A549 treated with CORT108297 at 1 μM for 4 hours (cell line): ENCODE results near the gene ZKSCAN1. TPM values are rescaled to one million over a fixed set of nuclear protein-coding genes. Genes with fewer than 3 reads are reported as not detected.

Experiments
- total RNA-seq: library from RNA; stranded (reverse); fragments of 200-300 nt; extraction: Qiagen RNA extraction; gene quantifications from 5 replicates; pipeline ENCODE4 v1.2.3, GENCODE V29; 2022

ZKSCAN1 gene
- 6.8 to 10.8 TPM (median 9.4 TPM) in 5 replicates for total RNA-seq

GRCh38 chr7:100015232-100016214 is at the start of gene ZKSCAN1:
Gene ZKSCAN1, plus strand, starts transcription at chr7:100015596. Its CDS starts 7,911 bp downstream, at chr7:100023507.

GRCh38 chr7:99975782-99976521 is 39.4 kb upstream of the ZKSCAN1 start, which contains the start of gene AZGP1:
Gene AZGP1, minus strand, starts transcription at chr7:99976031. Its CDS starts 11 bp downstream, at chr7:99976020.

GRCh38 chr7:100049441-100050291 is 34.3 kb downstream of the ZKSCAN1 start, which contains the start of gene ZSCAN21:
Gene ZSCAN21, plus strand, starts transcription at chr7:100049774. Its CDS starts 7,233 bp downstream, at chr7:100057007.

GRCh38 chr7:100081535-100082102 is 66.2 kb downstream of the ZKSCAN1 start, which contains the start of gene ZNF3:
Gene ZNF3, minus strand, starts transcription at chr7:100081723. Its CDS starts 4,366 bp downstream, at chr7:100077357.

GRCh38 chr7:100088621-100089457 is 73.4 kb downstream of the ZKSCAN1 start, which contains the start of gene COPS6:
Gene COPS6, plus strand, starts transcription at chr7:100088969. Its CDS starts 22 bp downstream, at chr7:100088991.

Other genes with a start within 250 kb of the ZKSCAN1 start
- 0.05 TPM in 1 of 5 replicates, not detected in the others for gene CYP3A4, start 231.4 kb upstream of the ZKSCAN1 start, total RNA-seq
- gene CYP3A43, start 187.6 kb upstream of the ZKSCAN1 start, total RNA-seq = not detected in 5 replicates
- not detected in 5 replicates for gene OR2AE1, start 138.6 kb upstream of the ZKSCAN1 start, total RNA-seq
- gene TRIM4, start 96.1 kb upstream of the ZKSCAN1 start, total RNA-seq = 24.2 to 32.7 TPM (median 26.6 TPM) in 5 replicates
- gene GJC3, start 86.0 kb upstream of the ZKSCAN1 start, total RNA-seq = 0.09 to 0.22 TPM (median 0.10 TPM) in 3 of 5 replicates, not detected in the others
- gene AZGP1, start 39.6 kb upstream of the ZKSCAN1 start, total RNA-seq = 0.06 TPM in 1 of 5 replicates, not detected in the others
- gene ZSCAN21, start 34.2 kb downstream of the ZKSCAN1 start, total RNA-seq = 8.9 to 12.4 TPM (median 10.3 TPM) in 5 replicates
- 18.7 to 22.7 TPM (median 19.8 TPM) in 5 replicates for gene ZNF3, start 66.1 kb downstream of the ZKSCAN1 start, total RNA-seq
- 153 to 188 TPM (median 175 TPM) in 5 replicates for gene COPS6, start 73.4 kb downstream of the ZKSCAN1 start, total RNA-seq
- gene MCM7, start 85.8 kb downstream of the ZKSCAN1 start, total RNA-seq = 223 to 257 TPM (median 247 TPM) in 5 replicates
- gene AP4M1, start 86.0 kb downstream of the ZKSCAN1 start, total RNA-seq = 15.1 to 17.7 TPM (median 17.0 TPM) in 5 replicates
- gene TAF6, start 103.8 kb downstream of the ZKSCAN1 start, total RNA-seq = 62.3 to 71.2 TPM (median 67.8 TPM) in 5 replicates
- 10.4 to 12.8 TPM (median 12.0 TPM) in 5 replicates for gene CNPY4, start 104.0 kb downstream of the ZKSCAN1 start, total RNA-seq
- 2.6 to 3.4 TPM (median 3.2 TPM) in 5 replicates for gene MBLAC1, start 111.4 kb downstream of the ZKSCAN1 start, total RNA-seq
- gene LAMTOR4, start 133.3 kb downstream of the ZKSCAN1 start, total RNA-seq = 145 to 212 TPM (median 183 TPM) in 5 replicates
- gene TRAPPC14, start 143.1 kb downstream of the ZKSCAN1 start, total RNA-seq = 8.7 to 15.5 TPM (median 14.7 TPM) in 5 replicates
- 0.06 to 0.15 TPM (median 0.08 TPM) in 5 replicates for gene GAL3ST4, start 153.0 kb downstream of the ZKSCAN1 start, total RNA-seq
- gene GPC2, start 161.8 kb downstream of the ZKSCAN1 start, total RNA-seq = 0.82 to 1.5 TPM (median 1.1 TPM) in 5 replicates
- gene STAG3, start 162.3 kb downstream of the ZKSCAN1 start, total RNA-seq = 0.18 to 0.23 TPM (median 0.22 TPM) in 5 replicates
- not detected in 5 replicates for gene PVRIG, start 204.4 kb downstream of the ZKSCAN1 start, total RNA-seq